Fibroblast of peridontal ligament (primary cell): ENCODE data around the gene MCF2L2.
A peak's percentile ranks its signal among the peaks of the same experiment; 100 is the strongest.
"Not testable (repeated sequence)": the region's sequence is repeated elsewhere in the genome, so short reads cannot be mapped to it uniquely, and the experiment has no call there.

Experiments
- DNase-seq: peaks from one replicate; pipeline ENCODE4 v3.0.0-alpha.2; 2010; ENCODE audit errors: extremely low read depth

The MCF2L2 gene

GRCh38 chr3:183172051-183172639 is 256.3 kb downstream of the MCF2L2 start:
- no peak for DNase-seq

- DNase-seq: not testable (repeated sequence)
These were observed 260.4 kb downstream of the MCF2L2 start for GRCh38 chr3:183167975-183168374.

- DNase-seq: no peak
These were observed 264.9 kb downstream of the MCF2L2 start for GRCh38 chr3:183163563-183163962.

GRCh38 chr3:183161552-183162336 is 266.7 kb downstream of the MCF2L2 start:
- no peak for DNase-seq

GRCh38 chr3:183160616-183161015 is 267.8 kb downstream of the MCF2L2 start:
- no peak for DNase-seq

GRCh38 chr3:183159333-183159732 is 269.1 kb downstream of the MCF2L2 start:
- DNase-seq: no peak

- no peak for DNase-seq
These were observed 269.8 kb downstream of the MCF2L2 start for GRCh38 chr3:183158551-183159006.

- DNase-seq: no peak
These were observed 270.3 kb downstream of the MCF2L2 start for GRCh38 chr3:183158113-183158512.

- no peak for DNase-seq
These were observed 272.2 kb downstream of the MCF2L2 start for GRCh38 chr3:183156266-183156665.

- no peak for DNase-seq
These were observed 272.9 kb downstream of the MCF2L2 start for GRCh38 chr3:183155499-183155898.

- no peak for DNase-seq
These were observed 275.0 kb downstream of the MCF2L2 start for GRCh38 chr3:183153210-183153950.

- DNase-seq: no peak
These were observed 276.5 kb downstream of the MCF2L2 start for GRCh38 chr3:183151821-183152351.

GRCh38 chr3:183151086-183151485 is 277.3 kb downstream of the MCF2L2 start:
- no peak for DNase-seq

GRCh38 chr3:183149915-183150750 is 278.3 kb downstream of the MCF2L2 start:
- DNase-seq: peak; percentile 27

- DNase-seq: peak; percentile 91
These were observed 280.4 kb downstream of the MCF2L2 start for GRCh38 chr3:183148056-183148455.

GRCh38 chr3:183144363-183144762 is 284.1 kb downstream of the MCF2L2 start:
- no peak for DNase-seq

GRCh38 chr3:183142199-183142598 is 286.2 kb downstream of the MCF2L2 start:
- DNase-seq: no peak

GRCh38 chr3:183134844-183135243 is 293.6 kb downstream of the MCF2L2 start:
- no peak for DNase-seq

- DNase-seq: no peak
These were observed 296.0 kb downstream of the MCF2L2 start for GRCh38 chr3:183132409-183132808.

GRCh38 chr3:183131735-183132134 is 296.7 kb downstream of the MCF2L2 start:
- DNase-seq: no peak

GRCh38 chr3:183131186-183131725 is 297.2 kb downstream of the MCF2L2 start:
- no peak for DNase-seq
